ENCODE data around the gene FGD6.
"Not testable (repeated sequence)": the region's sequence is repeated elsewhere in the genome, so short reads cannot be mapped to it uniquely, and the experiment has no call there.

FGD6 gene

GRCh38 chr12:95126076-95126475 lies 91.2 kb downstream of the FGD6 start:
- no peak for DNase-seq (ENCODE audit: low spot score)

- no peak for DNase-seq (ENCODE audit: low spot score)
These were observed 93.2 kb downstream of the FGD6 start for GRCh38 chr12:95124106-95124505.

DNA sequence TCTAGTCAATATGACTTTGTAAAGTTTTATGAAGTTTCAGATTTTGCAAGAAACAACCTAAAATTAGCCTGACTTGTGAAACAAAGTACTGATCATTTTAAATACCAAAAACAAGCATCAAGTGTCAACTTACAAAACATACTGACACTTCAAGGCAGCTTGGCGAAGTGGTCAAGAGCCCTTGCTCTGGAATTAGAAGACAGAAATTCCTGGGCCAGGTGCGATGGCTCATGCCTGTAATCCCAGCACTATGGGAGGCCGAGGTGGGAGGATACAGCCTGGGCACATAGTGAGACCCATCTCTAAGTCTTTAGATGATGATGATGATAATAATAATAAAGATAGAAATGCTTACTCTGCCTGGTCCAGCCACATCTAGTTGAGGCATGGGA lies 98.5 kb downstream of the FGD6 start:
- no peak for DNase-seq (ENCODE audit: low spot score)

GRCh38 chr12:95118138-95118787 lies 99.0 kb downstream of the FGD6 start:
- DNase-seq (ENCODE audit: low spot score) = peak; percentile 82

- peak; percentile 68 for DNase-seq (ENCODE audit: low spot score)
These were observed 100.1 kb downstream of the FGD6 start for GRCh38 chr12:95117178-95117599.

- DNase-seq (ENCODE audit: low spot score) = no peak
These were observed 100.5 kb downstream of the FGD6 start for GRCh38 chr12:95116773-95117172.

GRCh38 chr12:95116341-95116740 lies 100.9 kb downstream of the FGD6 start:
- DNase-seq (ENCODE audit: low spot score) = no peak

DNA sequence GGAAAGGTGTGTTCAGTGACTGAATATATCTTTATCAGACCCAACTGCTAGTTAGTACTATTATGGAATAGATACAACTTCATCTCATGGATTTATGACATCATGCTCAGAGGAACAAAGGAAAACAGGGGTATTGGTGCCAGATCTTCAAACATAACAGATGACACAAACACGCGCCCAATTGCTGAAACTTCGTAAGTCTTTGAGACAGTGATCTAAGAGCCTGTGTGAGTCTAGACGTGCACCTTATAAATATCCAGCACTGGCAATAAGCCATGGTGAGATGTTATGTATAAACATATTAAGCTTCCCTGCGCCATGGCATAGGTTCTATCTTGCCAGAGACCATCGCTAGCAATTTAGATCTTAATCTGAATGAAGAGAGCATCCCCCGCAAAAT lies 101.6 kb downstream of the FGD6 start:
- DNase-seq (ENCODE audit: low spot score) = no peak

GRCh38 chr12:95114766-95115405 lies 102.4 kb downstream of the FGD6 start:
- DNase-seq (ENCODE audit: low spot score) = no peak

- no peak for DNase-seq (ENCODE audit: low spot score)
These were observed 109.9 kb downstream of the FGD6 start for GRCh38 chr12:95107362-95107761.

DNA sequence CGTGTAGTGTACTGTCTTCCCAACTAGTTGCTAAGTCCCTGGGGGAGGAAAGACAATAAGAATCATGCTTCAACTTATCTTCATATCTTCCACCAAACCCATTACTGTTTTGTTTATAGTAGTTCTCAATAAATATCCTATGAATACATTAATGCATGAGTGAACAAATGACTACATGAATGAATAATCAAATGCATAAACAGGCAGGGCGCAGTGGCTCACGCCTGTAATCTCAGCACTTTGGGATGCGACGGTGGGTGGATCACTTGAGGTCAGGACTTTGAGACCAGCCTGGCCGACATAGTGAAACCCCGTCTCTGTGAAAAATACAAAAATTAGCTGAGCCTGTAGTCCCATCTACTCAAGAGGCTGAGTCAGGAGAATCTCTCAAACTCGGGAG lies 111.7 kb downstream of the FGD6 start:
- no peak for DNase-seq (ENCODE audit: low spot score)

GRCh38 chr12:95104919-95105452 lies 112.3 kb downstream of the FGD6 start:
- no peak for DNase-seq (ENCODE audit: low spot score)

DNA sequence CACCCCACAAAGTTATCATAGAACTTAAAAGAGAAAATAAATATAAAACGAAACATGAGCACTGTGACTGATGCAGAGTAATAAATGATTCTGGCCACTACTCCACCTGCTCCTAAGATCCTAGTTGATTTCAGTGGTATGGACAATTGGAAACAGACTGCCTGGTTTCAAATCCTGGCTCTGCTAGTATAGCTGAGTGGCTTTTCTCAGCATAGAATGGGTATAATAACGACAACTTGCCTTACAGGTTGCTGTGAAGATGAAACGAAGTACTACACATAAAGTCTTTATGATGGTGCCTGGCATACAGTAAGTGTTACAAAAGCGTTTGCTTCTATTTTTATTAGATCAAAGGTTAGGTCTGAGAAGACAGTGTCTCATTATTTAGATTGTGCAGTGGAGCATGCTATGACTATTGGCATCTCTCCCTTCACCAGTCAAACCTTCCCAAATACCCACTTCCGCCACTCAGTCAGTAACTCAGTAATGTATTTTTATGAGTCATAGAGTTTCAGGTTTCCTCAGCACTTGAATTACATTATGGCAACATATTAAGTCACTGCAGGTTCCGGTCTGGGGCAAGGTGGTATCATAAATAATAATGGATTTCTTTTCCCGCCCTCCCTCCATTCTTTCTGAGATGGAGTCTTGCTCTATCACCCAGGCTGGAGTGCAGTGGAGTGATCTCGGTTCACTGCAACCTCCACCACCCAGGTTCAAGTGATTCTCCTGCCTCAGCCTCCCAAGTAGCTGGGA lies 114.2 kb downstream of the FGD6 start:
- DNase-seq (ENCODE audit: low spot score) = peak; percentile 53

DNA sequence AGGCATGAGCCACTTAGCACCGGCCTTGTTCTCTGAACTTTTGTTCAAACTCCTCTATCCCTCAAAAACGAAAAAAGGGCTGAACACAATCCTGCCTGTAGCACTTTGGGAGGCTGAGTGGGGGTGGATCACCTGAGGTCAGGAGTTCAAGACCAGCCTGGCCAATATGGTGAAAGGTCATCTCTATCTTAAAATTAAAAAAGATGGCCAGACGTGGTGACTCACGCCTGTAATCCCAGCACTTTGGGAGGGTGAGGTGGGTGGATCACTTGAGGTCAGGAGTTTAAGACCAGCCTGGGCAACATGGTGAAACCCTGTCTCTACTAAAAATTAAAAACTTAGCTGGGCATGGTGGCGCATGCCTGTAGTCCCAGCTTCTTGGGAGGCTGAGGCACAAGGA lies 115.3 kb downstream of the FGD6 start:
- not testable (repeated sequence) for DNase-seq (ENCODE audit: low spot score)

- no peak for DNase-seq (ENCODE audit: low spot score)
These were observed 116.7 kb downstream of the FGD6 start for GRCh38 chr12:95100264-95101190.

- DNase-seq (ENCODE audit: low spot score) = no peak
These were observed 117.9 kb downstream of the FGD6 start for GRCh38 chr12:95099270-95099790.

DNA sequence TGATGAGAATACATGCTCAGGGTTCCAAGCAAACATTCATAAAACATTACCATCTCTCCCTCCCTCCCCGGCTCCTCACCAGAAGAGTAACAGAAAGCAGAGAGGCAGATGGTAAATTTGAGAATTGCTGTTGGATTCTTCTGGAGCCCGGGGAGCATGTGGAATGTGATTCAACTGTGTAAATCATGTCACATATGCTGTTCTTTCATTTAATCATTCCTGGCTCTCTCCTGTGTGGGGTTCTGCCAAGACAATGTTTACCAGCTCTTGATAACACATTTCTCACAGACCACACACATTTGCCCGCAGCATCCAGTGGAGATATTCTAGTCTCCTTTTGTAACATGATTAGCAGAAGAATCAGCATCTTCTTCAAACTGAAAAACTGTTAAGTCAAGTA lies 120.4 kb downstream of the FGD6 start:
- DNase-seq (ENCODE audit: low spot score) = peak; percentile 46

DNA sequence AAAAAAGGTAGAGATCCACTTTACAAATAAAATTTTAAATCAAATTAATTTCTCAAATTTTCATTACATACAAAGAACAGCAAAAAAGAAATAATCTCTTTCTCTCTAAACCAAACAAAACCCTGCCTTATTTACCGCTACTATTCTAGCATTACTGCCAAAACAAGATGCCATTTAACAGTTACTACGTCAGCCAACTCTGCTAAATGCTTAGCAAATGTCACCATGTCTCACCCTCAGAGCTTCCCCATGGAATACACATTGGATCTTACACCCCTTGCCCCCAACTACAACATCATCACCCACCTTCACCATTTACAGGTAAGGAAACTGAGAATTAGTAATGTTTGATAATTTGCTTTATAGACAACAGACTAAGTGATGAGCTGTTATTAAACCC lies 120.9 kb downstream of the FGD6 start:
- DNase-seq (ENCODE audit: low spot score) = no peak

- not testable (repeated sequence) for DNase-seq (ENCODE audit: low spot score)
These were observed 121.4 kb downstream of the FGD6 start for GRCh38 chr12:95095866-95096265.

- no peak for DNase-seq (ENCODE audit: low spot score)
These were observed 127.8 kb downstream of the FGD6 start for GRCh38 chr12:95089462-95089861.

DNA sequence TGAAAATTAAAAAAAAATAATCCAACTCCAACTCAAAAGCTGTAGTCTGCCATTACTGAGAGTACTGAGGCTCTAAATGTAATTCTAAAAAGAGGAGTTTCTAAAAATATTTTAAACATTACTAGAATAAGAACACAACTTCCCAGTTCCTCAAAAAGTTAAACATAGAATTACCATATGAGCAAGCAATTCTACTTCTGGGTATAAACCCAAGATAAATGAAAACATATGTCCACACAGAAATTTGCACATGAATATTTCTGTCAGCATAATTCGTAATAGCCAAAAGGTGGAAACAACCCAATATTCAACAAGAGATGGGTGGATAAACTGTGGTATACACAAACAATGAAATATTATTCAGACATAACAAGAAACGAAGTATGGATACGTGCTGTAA lies 128.9 kb downstream of the FGD6 start:
- DNase-seq (ENCODE audit: low spot score) = no peak

DNA sequence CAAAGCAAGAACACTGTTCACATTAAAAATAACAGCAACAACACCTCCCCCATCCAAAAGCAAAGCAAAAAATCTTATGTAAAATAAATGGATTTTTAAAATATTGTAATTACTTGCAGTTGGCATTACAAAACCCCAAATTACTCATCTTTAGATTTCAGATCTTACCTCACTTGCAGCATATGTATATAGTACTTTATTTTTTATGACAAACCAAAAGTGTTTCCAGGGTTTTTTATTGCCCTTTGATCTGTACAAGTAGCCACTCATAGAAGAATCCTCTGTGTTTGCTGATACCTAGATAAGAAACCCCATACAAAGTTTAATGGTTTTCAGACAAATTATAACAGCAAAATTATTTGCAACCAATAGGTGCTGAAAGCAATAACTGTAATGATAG lies 131.7 kb downstream of the FGD6 start:
- DNase-seq (ENCODE audit: low spot score) = no peak
